HL-60 (cell line): Measurements from ENCODE around the gene OR52A1.

Experiments used
- DNase-seq, 2 experiments: peaks; one replicate each; pipeline ENCODE4 v3.0.0-alpha.2; 2010 to 2020; ENCODE audit warnings: low read depth in 1 of 2, low spot score in 1 of 2
- H3K27ac ChIP-seq: fragments of 250-450 bp; sonication (Bioruptor Pico); replicated peaks from 2 replicates; pipeline ENCODE4 v1.5.1; 2020; ENCODE audit warnings: mild to moderate bottlenecking, moderate library complexity
- H3K27me3 ChIP-seq: fragments of 250-450 bp; sonication (Bioruptor Pico); 2 replicates; pipeline ENCODE4 v1.5.1; 2021; ENCODE audit warnings: mild to moderate bottlenecking, moderate library complexity; ENCODE audit not compliant: insufficient read depth, poor library complexity, severe bottlenecking
- H3K4me3 ChIP-seq: replicated peaks from 2 replicates; pipeline ENCODE4 v1.5.1; 2011; ENCODE audit warnings: mild to moderate bottlenecking, control low read depth, low read length; ENCODE audit not compliant: insufficient read depth
- CTCF ChIP-seq: IDR thresholded peaks from one replicate; pipeline ENCODE4 v1.5.1; 2011; ENCODE audit warnings: low read length, control low read depth, inconsistent platforms; ENCODE audit not compliant: insufficient read depth
- GABPA ChIP-seq: IDR thresholded peaks from 2 replicates; pipeline ENCODE4 v1.6.1; 2012; ENCODE audit warnings: low read depth
- POLR2AphosphoS5 ChIP-seq: IDR thresholded peaks from 2 replicates; pipeline ENCODE4 v1.6.1; 2012; ENCODE audit warnings: low read depth
- SPI1 ChIP-seq: IDR thresholded peaks from 2 replicates; pipeline ENCODE4 v1.6.1; 2012; ENCODE audit warnings: low read depth, mild to moderate bottlenecking, borderline replicate concordance
- TF ChIP-seq, protein P1 (sequence below): IDR thresholded peaks from 2 replicates; pipeline ENCODE4 v1.6.1; 2012; ENCODE audit warnings: low read depth; ENCODE audit not compliant: insufficient replicate concordance

Gene OR52A1

GRCh38 chr11:5197536-5197935, 43.0 kb upstream of the OR52A1 start:
- no peaks in the 10 kb centered on the region for H3K27me3 ChIP-seq
- no peak overlapping the region for H3K27ac ChIP-seq
- DNase-seq: no peak
- TF ChIP-seq SPI1: no peak
- H3K4me3 ChIP-seq: no peak overlapping the region

DNA sequence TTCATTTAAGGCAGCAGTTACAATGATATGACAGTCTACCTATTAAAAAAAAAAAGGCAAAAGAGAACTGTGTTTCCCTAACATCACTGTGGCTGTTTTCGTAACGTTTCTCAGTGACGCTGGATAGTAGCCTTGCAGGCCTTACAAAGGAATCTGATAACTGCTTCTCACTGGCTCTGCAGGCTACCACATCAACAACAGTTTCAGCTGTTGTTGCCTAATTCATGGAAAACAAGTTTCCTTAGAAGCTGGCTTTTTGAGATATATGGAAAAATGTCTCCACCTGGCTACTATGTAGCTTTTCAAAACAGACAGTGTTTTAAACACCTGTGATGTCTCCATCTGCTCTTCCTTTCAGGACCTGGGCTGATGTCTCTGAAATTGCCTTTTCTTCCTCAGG, 42.2 kb upstream of the OR52A1 start:
- Histone ChIP-seq H3K27ac (no peak overlapping the region), H3K4me3 (no peak overlapping the region), H3K27me3 (no peaks in the 10 kb centered on the region)
- no peak for TF ChIP-seq CTCF
- TF ChIP-seq, protein P1, sequence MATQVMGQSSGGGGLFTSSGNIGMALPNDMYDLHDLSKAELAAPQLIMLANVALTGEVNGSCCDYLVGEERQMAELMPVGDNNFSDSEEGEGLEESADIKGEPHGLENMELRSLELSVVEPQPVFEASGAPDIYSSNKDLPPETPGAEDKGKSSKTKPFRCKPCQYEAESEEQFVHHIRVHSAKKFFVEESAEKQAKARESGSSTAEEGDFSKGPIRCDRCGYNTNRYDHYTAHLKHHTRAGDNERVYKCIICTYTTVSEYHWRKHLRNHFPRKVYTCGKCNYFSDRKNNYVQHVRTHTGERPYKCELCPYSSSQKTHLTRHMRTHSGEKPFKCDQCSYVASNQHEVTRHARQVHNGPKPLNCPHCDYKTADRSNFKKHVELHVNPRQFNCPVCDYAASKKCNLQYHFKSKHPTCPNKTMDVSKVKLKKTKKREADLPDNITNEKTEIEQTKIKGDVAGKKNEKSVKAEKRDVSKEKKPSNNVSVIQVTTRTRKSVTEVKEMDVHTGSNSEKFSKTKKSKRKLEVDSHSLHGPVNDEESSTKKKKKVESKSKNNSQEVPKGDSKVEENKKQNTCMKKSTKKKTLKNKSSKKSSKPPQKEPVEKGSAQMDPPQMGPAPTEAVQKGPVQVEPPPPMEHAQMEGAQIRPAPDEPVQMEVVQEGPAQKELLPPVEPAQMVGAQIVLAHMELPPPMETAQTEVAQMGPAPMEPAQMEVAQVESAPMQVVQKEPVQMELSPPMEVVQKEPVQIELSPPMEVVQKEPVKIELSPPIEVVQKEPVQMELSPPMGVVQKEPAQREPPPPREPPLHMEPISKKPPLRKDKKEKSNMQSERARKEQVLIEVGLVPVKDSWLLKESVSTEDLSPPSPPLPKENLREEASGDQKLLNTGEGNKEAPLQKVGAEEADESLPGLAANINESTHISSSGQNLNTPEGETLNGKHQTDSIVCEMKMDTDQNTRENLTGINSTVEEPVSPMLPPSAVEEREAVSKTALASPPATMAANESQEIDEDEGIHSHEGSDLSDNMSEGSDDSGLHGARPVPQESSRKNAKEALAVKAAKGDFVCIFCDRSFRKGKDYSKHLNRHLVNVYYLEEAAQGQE: no peak
- TF ChIP-seq GABPA: no peak
- no peak for TF ChIP-seq POLR2AphosphoS5
- TF ChIP-seq SPI1: no peak
- no peak for DNase-seq

- no peak overlapping the region for H3K4me3 ChIP-seq
- TF ChIP-seq SPI1 (no peak), POLR2AphosphoS5 (no peak), GABPA (no peak), CTCF (no peak)
- TF ChIP-seq, protein P1: no peak
- no peak for DNase-seq
- no peaks in the 10 kb centered on the region for H3K27me3 ChIP-seq
- H3K27ac ChIP-seq: no peak overlapping the region
Measured at GRCh38 chr11:5196067-5196466, 41.5 kb upstream of the OR52A1 start.

GRCh38 chr11:5192738-5193137, 38.2 kb upstream of the OR52A1 start:
- no peak for DNase-seq
- no peaks in the 10 kb centered on the region for H3K27me3 ChIP-seq
- H3K4me3 ChIP-seq: no peak overlapping the region
- no peak overlapping the region for H3K27ac ChIP-seq
- no peak for TF ChIP-seq GABPA

DNA sequence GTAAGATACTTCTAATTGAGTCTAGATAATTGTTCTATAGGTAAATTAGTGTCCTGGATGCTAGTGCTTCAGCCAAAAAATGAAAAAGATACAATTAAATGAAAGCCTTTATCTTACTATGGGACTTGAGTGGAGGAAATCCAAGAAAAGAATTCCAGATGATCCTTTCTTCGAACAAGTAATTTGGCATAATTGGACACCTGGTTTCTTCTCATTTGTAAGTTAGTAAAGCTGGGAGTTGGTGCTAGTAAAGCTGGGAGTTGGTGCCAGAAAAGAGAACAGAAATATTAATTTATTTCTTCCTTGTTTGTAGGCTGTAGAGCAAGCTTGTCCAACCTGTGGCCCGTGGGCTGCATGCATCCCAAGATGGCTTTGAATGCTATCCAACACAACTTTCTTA, 33.6 kb upstream of the OR52A1 start:
- H3K27me3 ChIP-seq: no peaks in the 10 kb centered on the region
- no peak for DNase-seq
- TF ChIP-seq POLR2AphosphoS5 (no peak), CTCF (no peak), SPI1 (no peak), GABPA (no peak)
- TF ChIP-seq, protein P1: no peak
- H3K4me3 ChIP-seq: no peak overlapping the region
- H3K27ac ChIP-seq: no peak overlapping the region
